ENCODE measurements around the gene RHOT2.

The RHOT2 gene

GRCh38 chr16:702341-702740 is 34.4 kb downstream of the RHOT2 start:
- Histone ChIP-seq H3K36me3 (ENCODE audit: control insufficient read depth, insufficient read depth, low read length) (no peaks in the 10 kb centered on the region), H3K27me3 (ENCODE audit: control insufficient read depth, insufficient read depth, low read length, poor library complexity, severe bottlenecking) (peaks cover 100% of the 10 kb centered on the region), H3K27ac (ENCODE audit: insufficient read depth, low read depth, low read length, poor library complexity, severe bottlenecking) (no peak overlapping the region), H3K4me3 (ENCODE audit: insufficient read depth, low read depth, low read length) (no peak overlapping the region), H3K4me1 (ENCODE audit: control insufficient read depth, insufficient read depth, low read length) (peaks cover 12% of the 10 kb centered on the region), H3K9me3 (ENCODE audit: control insufficient read depth, low read length) (no peaks in the 10 kb centered on the region)
- whole genome bisulfite sequencing, 2 experiments = 84% methylated on average over 19 of the region's 19 CpGs

GRCh38 chr16:703406-703805 is 35.5 kb downstream of the RHOT2 start:
- H3K27me3 ChIP-seq (ENCODE audit: control insufficient read depth, insufficient read depth, low read length, poor library complexity, severe bottlenecking) = peaks cover 100% of the 10 kb centered on the region
- no peak overlapping the region for H3K4me3 ChIP-seq (ENCODE audit: insufficient read depth, low read depth, low read length)
- no peaks in the 10 kb centered on the region for H3K36me3 ChIP-seq (ENCODE audit: control insufficient read depth, insufficient read depth, low read length)
- WGBS, 2 experiments = 81 to 84% methylated on average over 12 of the region's 12 CpGs
- H3K27ac ChIP-seq (ENCODE audit: insufficient read depth, low read depth, low read length, poor library complexity, severe bottlenecking) = no peak overlapping the region
- H3K4me1 ChIP-seq (ENCODE audit: control insufficient read depth, insufficient read depth, low read length) = peaks cover 12% of the 10 kb centered on the region
- H3K9me3 ChIP-seq (ENCODE audit: control insufficient read depth, low read length) = no peaks in the 10 kb centered on the region

DNA sequence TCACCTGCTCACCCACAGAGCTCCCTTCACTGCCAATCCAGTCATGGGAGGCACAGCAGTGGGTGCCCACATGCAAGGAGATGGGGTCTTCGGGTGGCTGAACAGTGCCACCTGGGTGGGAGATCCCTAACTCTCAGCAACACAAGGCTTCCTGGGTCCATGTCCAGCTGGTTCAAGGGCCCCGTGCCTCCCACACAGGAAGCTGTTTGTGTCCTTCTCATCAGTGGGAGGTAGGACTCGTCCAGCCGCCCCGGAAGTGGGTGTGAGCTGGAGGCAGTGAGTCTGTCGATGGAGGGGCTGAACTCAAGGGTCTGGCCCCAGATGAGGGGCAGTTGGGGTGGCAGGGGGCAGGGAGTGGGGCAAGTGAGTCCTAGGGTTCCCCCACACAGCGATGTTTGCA is 36.1 kb downstream of the RHOT2 start:
- 77 to 82% methylated on average over 7 of the region's 7 CpGs for WGBS, 2 experiments
- H3K4me3 ChIP-seq (ENCODE audit: insufficient read depth, low read depth, low read length) = no peak overlapping the region
- peaks cover 12% of the 10 kb centered on the region for H3K4me1 ChIP-seq (ENCODE audit: control insufficient read depth, insufficient read depth, low read length)
- no peak overlapping the region for H3K27ac ChIP-seq (ENCODE audit: insufficient read depth, low read depth, low read length, poor library complexity, severe bottlenecking)
- H3K9me3 ChIP-seq (ENCODE audit: control insufficient read depth, low read length) = no peaks in the 10 kb centered on the region
- H3K36me3 ChIP-seq (ENCODE audit: control insufficient read depth, insufficient read depth, low read length) = no peaks in the 10 kb centered on the region
- peaks cover 100% of the 10 kb centered on the region for H3K27me3 ChIP-seq (ENCODE audit: control insufficient read depth, insufficient read depth, low read length, poor library complexity, severe bottlenecking)

- H3K36me3 ChIP-seq (ENCODE audit: control insufficient read depth, insufficient read depth, low read length) = no peaks in the 10 kb centered on the region
- no peaks in the 10 kb centered on the region for H3K9me3 ChIP-seq (ENCODE audit: control insufficient read depth, low read length)
- no peak overlapping the region for H3K4me3 ChIP-seq (ENCODE audit: insufficient read depth, low read depth, low read length)
- H3K4me1 ChIP-seq (ENCODE audit: control insufficient read depth, insufficient read depth, low read length) = peaks cover 18% of the 10 kb centered on the region
- WGBS, 2 experiments = 21 to 23% methylated on average over 50 of the region's 50 CpGs
- H3K27ac ChIP-seq (ENCODE audit: insufficient read depth, low read depth, low read length, poor library complexity, severe bottlenecking) = no peak overlapping the region
- peaks cover 98% of the 10 kb centered on the region for H3K27me3 ChIP-seq (ENCODE audit: control insufficient read depth, insufficient read depth, low read length, poor library complexity, severe bottlenecking)
Measured at GRCh38 chr16:704552-705380, 36.8 kb downstream of the RHOT2 start.

DNA sequence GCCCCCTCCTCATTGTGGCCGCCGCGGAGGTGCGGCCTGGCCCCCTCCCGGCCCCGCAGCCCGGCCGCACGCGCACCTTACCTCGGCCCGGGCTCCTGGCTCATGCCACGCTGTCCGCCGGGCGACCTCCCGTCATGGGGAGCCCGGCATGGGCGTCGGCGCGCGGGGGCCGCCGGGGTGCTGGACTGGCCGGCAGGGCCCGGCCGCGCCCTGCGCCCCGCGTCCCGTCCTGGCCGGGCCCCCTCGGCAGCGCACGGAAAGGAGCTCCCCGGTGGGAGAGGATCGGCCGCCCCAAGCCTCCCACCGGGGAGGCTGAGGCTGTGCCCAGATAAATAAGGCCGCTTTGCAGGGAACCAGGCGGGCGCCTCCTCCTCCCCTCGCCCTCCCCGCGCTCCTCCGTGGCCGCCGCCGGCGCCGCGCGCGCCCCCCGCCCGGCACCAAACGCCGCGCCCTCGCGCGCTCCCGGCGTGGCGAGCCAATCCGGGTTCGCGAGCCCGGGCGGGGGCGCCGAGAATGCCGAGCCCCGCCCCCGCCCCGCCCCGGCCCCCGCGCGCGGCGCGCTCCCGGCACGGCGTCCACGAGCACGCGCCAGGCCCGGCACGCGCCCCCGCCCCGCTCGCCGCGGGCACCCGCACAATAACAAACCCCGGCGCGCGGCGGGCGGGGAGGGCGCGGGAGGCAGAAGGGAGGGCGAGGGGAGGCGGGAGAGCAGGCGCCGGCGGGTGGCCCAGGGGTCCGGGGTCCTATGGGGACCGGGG is 37.7 kb downstream of the RHOT2 start, which contains the start of gene FBXL16:
Gene FBXL16 (minus strand): TSS at position 371 of the 758 bp plus-strand sequence. CDS start 8,396 bp downstream, outside the sequence.
- H3K4me3 ChIP-seq (ENCODE audit: insufficient read depth, low read depth, low read length) = peak within 1 kb of the TSS; percentile 13
- peaks cover 26% of the 10 kb centered on the region for H3K4me1 ChIP-seq (ENCODE audit: control insufficient read depth, insufficient read depth, low read length)
- H3K27me3 ChIP-seq (ENCODE audit: control insufficient read depth, insufficient read depth, low read length, poor library complexity, severe bottlenecking) = peaks cover 96% of the 10 kb centered on the region
- H3K9me3 ChIP-seq (ENCODE audit: control insufficient read depth, low read length) = no peaks in the 10 kb centered on the region
- no peaks in the 10 kb centered on the region for H3K36me3 ChIP-seq (ENCODE audit: control insufficient read depth, insufficient read depth, low read length)
- 1% methylated on average over 115 of the region's 115 CpGs for WGBS, 2 experiments
- H3K27ac ChIP-seq (ENCODE audit: insufficient read depth, low read depth, low read length, poor library complexity, severe bottlenecking) = no peak within 1 kb of the TSS

DNA sequence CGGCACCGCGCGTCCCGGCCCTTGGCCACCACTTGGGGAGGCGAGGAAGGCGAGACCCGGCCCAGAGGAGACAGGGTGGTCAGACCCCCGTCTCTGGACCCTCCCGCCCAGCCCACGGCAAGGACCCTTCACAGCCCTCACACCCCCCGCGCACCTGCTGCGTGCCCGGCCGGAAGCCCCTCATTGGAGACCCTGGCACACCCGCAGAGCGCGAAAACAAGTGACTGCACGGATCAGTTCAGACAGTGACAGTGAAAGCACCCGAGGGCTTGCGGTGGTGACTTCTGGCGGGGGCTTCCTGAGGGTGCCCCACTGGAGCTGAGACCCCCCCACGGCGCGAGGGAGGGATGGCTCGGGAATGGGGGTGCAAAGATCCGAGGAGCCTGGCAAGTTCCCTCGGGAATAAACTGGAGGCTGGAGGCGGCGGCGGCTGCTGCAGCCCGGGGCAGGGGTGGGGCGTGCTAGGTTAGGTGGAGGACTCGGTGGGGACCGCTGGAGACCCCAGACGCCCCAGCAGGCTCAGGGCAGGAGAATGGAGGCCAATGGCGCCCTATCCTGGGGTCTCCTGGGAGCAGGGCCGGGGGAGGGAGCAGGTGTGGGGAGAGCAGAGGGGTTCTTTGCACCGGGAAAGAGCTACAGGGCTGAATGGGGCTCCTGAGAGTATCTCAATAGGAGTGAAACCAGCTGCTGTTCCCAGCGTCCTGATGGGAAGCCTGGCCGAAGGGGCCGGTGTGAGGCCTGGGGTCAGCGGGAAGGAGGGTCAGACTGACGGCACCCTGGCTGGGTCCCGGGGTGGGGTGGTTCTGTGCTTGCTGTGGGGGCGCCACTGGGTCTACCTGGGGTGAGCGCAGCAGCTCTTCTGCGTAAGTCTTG is 38.5 kb downstream of the RHOT2 start:
- 5 to 6% methylated on average over 49 of the region's 49 CpGs for WGBS, 2 experiments
- no peaks in the 10 kb centered on the region for H3K9me3 ChIP-seq (ENCODE audit: control insufficient read depth, low read length)
- H3K27ac ChIP-seq (ENCODE audit: insufficient read depth, low read depth, low read length, poor library complexity, severe bottlenecking) = no peak overlapping the region
- H3K27me3 ChIP-seq (ENCODE audit: control insufficient read depth, insufficient read depth, low read length, poor library complexity, severe bottlenecking) = peaks cover 96% of the 10 kb centered on the region
- H3K4me3 ChIP-seq (ENCODE audit: insufficient read depth, low read depth, low read length) = no peak overlapping the region
- H3K36me3 ChIP-seq (ENCODE audit: control insufficient read depth, insufficient read depth, low read length) = no peaks in the 10 kb centered on the region
- peaks cover 34% of the 10 kb centered on the region for H3K4me1 ChIP-seq (ENCODE audit: control insufficient read depth, insufficient read depth, low read length)

- no peak overlapping the region for H3K27ac ChIP-seq (ENCODE audit: insufficient read depth, low read depth, low read length, poor library complexity, severe bottlenecking)
- H3K27me3 ChIP-seq (ENCODE audit: control insufficient read depth, insufficient read depth, low read length, poor library complexity, severe bottlenecking) = peaks cover 94% of the 10 kb centered on the region
- no peaks in the 10 kb centered on the region for H3K9me3 ChIP-seq (ENCODE audit: control insufficient read depth, low read length)
- no peak overlapping the region for H3K4me3 ChIP-seq (ENCODE audit: insufficient read depth, low read depth, low read length)
- 44 to 47% methylated on average over 14 of the region's 14 CpGs for WGBS, 2 experiments
- H3K36me3 ChIP-seq (ENCODE audit: control insufficient read depth, insufficient read depth, low read length) = no peaks in the 10 kb centered on the region
- peaks cover 37% of the 10 kb centered on the region for H3K4me1 ChIP-seq (ENCODE audit: control insufficient read depth, insufficient read depth, low read length)
Measured at GRCh38 chr16:707062-707538, 39.2 kb downstream of the RHOT2 start.

- 61 to 71% methylated on average over 3 of the region's 3 CpGs for WGBS, 2 experiments
- peaks cover 37% of the 10 kb centered on the region for H3K4me1 ChIP-seq (ENCODE audit: control insufficient read depth, insufficient read depth, low read length)
Measured at GRCh38 chr16:708019-708418, 40.1 kb downstream of the RHOT2 start.

DNA sequence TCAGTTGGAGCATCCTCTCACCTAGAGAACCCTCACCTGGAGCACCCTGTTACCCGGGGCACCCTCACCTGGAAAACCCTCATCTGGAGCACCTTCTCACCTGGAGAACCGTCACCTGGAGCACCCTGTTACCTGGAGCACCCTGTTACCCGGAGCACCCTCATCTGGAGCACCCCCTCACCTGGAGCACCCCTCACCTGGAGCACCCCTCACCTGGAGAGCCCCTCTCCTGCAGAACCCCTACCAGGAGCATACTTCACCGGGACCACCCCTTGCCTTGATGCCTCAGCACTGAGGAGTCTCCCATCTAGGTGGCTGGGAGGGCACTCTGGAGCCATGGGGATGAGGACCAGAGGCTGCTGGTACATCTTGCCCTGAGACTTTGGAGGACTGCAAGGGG is 41.0 kb downstream of the RHOT2 start:
- H3K9me3 ChIP-seq (ENCODE audit: control insufficient read depth, low read length) = no peaks in the 10 kb centered on the region
- H3K4me3 ChIP-seq (ENCODE audit: insufficient read depth, low read depth, low read length) = no peak overlapping the region
- 76 to 84% methylated on average over 3 of the region's 4 CpGs for WGBS, 2 experiments
- no peaks in the 10 kb centered on the region for H3K36me3 ChIP-seq (ENCODE audit: control insufficient read depth, insufficient read depth, low read length)
- H3K27me3 ChIP-seq (ENCODE audit: control insufficient read depth, insufficient read depth, low read length, poor library complexity, severe bottlenecking) = peaks cover 90% of the 10 kb centered on the region
- H3K4me1 ChIP-seq (ENCODE audit: control insufficient read depth, insufficient read depth, low read length) = peaks cover 37% of the 10 kb centered on the region
- no peak overlapping the region for H3K27ac ChIP-seq (ENCODE audit: insufficient read depth, low read depth, low read length, poor library complexity, severe bottlenecking)

More at GRCh38 chr16:708019-708418, 40.1 kb downstream of the RHOT2 start:
- H3K36me3 ChIP-seq (ENCODE audit: control insufficient read depth, insufficient read depth, low read length) = no peaks in the 10 kb centered on the region
- H3K4me3 ChIP-seq (ENCODE audit: insufficient read depth, low read depth, low read length) = no peak overlapping the region
- H3K9me3 ChIP-seq (ENCODE audit: control insufficient read depth, low read length) = no peaks in the 10 kb centered on the region
- peaks cover 93% of the 10 kb centered on the region for H3K27me3 ChIP-seq (ENCODE audit: control insufficient read depth, insufficient read depth, low read length, poor library complexity, severe bottlenecking)
- no peak overlapping the region for H3K27ac ChIP-seq (ENCODE audit: insufficient read depth, low read depth, low read length, poor library complexity, severe bottlenecking)
